ENCODE data around the gene MAP1S.

DNA sequence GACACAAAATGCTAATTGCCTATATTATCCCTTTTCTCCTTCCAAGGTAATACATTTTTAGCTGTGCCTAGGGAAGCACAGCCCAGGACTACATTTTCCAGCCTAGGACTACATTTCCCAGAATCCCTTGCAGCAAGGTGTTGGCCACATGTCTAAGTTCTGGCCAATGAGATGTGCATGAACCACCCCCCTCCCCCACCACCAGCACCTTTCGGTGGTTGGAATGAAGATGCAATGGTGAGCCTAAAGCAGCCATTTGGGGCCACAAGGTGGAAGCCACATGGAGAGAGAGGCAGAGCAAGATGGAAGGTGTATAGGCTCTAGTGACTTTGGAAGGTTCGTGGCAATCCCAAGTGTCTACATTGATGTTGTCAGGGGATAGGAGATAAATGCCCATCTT, 47.4 kb upstream of the MAP1S start:
- TF ChIP-seq CTCF (IDR thresholded peaks at IDR 0.05; ENCODE audit: insufficient read depth, low read length) (no peak), SPI1 (IDR thresholded peaks at IDR 0.05; ENCODE audit: borderline replicate concordance, low read depth) (no peak), POLR2AphosphoS5 (IDR thresholded peaks at IDR 0.05; ENCODE audit: low read depth) (no peak)
- TF ChIP-seq, protein P1, sequence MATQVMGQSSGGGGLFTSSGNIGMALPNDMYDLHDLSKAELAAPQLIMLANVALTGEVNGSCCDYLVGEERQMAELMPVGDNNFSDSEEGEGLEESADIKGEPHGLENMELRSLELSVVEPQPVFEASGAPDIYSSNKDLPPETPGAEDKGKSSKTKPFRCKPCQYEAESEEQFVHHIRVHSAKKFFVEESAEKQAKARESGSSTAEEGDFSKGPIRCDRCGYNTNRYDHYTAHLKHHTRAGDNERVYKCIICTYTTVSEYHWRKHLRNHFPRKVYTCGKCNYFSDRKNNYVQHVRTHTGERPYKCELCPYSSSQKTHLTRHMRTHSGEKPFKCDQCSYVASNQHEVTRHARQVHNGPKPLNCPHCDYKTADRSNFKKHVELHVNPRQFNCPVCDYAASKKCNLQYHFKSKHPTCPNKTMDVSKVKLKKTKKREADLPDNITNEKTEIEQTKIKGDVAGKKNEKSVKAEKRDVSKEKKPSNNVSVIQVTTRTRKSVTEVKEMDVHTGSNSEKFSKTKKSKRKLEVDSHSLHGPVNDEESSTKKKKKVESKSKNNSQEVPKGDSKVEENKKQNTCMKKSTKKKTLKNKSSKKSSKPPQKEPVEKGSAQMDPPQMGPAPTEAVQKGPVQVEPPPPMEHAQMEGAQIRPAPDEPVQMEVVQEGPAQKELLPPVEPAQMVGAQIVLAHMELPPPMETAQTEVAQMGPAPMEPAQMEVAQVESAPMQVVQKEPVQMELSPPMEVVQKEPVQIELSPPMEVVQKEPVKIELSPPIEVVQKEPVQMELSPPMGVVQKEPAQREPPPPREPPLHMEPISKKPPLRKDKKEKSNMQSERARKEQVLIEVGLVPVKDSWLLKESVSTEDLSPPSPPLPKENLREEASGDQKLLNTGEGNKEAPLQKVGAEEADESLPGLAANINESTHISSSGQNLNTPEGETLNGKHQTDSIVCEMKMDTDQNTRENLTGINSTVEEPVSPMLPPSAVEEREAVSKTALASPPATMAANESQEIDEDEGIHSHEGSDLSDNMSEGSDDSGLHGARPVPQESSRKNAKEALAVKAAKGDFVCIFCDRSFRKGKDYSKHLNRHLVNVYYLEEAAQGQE (IDR thresholded peaks at IDR 0.05; ENCODE audit: insufficient replicate concordance, low read depth): no peak

All from HL-60 (cell line).